NCI-H2227 (cell line): Measurements from ENCODE around the gene PTPRD.
A peak's percentile ranks its signal among the peaks of the same experiment; 100 is the strongest.

ENCODE experiments used
- DNase-seq: peaks from one replicate; lab custom pipeline; 2025; ENCODE audit not compliant: unreplicated experiment; lab: John Stamatoyannopoulos, UW

PTPRD gene

DNA sequence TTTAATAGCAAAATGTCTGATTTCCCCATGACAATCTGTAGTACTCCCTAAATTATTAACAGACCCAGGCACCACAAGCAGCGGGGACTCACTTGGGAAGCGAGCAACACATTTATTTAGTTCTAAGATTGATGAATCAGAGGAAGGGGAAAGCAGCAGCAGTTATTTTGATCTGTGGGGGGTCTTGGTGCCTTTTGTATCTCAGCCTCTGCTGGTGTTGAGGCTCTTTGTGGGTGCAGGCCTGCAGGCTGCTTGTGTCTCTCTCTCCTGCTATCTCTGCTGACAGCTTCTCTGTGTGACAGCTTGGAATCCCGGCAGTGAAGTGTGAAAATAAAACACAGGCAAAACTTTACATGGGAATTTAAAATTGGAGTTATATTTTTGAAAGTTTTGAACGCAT lies 1935.1 kb downstream of the PTPRD start:
- no peak for DNase-seq

DNA sequence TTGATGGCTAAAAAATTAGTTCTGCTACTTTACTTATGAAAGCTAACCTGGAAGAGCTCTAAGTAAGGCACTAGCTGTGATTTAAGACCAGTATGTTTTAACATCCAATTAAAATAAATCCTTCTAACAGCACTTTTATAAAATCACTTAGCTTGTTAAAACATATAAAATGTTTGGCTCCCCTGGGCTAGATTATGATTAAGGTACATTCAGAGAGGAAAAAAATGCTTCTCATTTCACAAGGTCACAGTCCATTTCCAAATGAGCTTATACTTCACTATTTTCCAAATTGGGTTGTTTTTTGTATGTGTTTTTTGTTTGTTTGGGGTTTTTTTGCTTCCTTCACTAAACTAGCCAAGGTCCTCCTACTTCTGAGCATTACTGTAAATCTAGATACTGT lies 1938.3 kb downstream of the PTPRD start:
- DNase-seq, result no peak

DNA sequence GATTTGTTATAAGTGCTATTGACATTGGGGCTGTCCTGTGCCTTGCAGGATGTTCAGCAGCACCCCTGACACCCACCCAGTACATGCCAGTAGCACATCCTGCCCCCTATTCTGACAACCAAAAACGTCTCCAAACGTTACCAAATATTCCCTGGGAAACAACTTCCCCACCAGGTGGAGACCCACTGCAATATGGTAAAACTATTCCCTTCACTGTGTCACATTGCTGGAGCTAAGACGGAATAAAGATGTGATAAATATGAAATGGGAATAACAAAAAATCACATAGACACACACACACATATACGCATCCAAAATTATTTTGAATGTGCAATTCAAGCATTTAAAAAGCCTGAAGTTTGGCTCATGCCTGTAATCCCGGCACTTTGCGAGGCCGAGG lies 1939.0 kb downstream of the PTPRD start:
- DNase-seq, result peak; percentile 21

- no peak for DNase-seq
These were observed 1942.1 kb downstream of the PTPRD start for GRCh38 chr9:8670751-8671150.

DNA sequence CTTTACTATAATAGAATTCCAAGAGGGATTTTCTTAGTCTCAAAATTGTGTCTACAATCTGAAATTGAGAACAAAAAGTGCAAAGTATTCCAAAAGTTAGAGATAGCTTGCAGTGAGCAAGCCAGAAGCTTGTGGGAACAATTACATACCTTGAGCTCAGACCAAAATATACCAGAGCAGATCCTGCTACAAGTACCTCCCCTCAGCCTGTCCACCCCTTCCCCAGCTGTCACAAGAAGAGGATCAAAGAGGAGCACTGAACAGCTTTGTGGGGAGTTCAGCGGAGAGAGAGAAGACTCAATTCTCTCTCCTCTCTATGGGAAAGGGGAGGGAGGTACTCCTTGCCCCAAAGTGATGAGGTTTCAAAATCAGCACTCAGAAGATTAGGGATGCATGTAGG lies 1944.1 kb downstream of the PTPRD start:
- DNase-seq, result no peak

DNA sequence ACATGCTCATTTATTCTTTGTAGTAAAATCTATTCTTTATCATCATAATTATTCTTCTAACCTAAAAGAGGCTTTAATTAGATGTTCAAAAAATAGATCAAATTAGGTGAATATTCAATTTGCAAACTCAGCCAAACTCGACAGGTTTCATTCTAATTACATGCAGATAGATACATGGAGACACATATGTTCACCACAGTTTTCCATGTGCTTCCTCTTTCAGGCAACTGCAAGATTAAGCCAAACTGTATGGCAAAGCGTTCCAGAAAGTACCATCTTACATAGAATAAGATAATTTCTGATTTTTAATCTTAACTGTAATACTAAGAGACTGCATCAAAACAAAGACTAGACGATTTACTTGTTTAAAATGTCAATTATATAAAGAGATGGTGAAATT lies 1944.6 kb downstream of the PTPRD start:
- no peak for DNase-seq

DNA sequence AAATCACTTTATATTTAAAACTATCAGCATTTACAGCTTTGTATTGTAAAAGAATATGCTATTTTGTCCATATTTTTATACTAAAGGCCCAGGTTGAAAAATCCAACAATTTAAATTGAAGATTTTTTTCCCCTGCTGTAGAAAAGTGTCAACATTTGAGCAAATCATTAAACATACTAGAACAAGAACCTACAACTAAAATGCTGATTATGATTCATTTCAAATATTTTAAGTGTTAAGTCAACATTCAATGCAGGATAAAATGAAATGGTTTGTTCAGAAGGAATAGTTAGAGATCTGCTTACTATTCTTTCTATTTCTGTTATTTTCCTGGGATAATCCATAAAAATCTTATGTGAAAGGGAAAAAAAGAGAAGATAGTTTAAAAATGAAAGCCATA lies 1946.7 kb downstream of the PTPRD start:
- no peak for DNase-seq

DNA sequence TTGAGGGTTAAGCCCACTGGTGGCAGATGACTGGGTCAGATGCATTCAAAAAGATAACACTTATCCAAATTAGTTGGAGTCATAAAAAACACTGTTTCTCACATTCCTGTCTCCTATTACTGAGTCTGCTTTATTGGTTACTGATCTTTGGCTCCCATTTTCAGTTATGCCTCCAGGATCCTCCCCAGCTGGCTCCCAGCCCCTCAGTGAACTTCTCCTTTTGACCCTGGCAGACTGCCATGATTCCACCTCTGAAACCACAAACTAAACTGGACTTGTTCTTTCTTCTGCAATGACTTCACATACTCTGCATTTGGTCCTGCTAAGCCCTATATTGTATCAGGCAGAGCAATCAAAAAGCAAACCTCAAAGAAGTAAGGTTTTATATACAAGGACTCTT lies 1952.4 kb downstream of the PTPRD start:
- DNase-seq, result peak; percentile 61

DNA sequence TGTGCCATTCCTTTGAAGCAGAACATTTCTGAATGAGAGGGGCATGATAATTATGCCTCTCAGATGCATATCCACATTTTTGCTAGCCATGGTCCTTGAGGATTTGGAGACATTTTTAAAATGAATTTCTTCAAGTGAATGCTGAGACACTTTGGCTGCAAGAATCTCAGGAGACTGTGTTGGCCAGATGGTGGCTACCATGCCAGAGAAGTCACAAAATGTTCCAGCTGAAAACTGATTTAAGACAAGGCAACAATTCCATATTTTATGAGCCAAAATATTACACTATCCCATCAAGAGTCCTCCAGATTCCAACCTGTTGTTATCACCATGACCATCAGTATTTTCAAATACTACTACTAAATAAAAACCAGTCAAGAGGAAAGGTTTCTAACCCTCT lies 1953.7 kb downstream of the PTPRD start:
- DNase-seq, result no peak

GRCh38 chr9:8655071-8655470 lies 1957.7 kb downstream of the PTPRD start:
- no peak for DNase-seq

- DNase-seq, result no peak
These were observed 1958.9 kb downstream of the PTPRD start for GRCh38 chr9:8653855-8654254.

GRCh38 chr9:8653111-8653510 lies 1959.7 kb downstream of the PTPRD start:
- DNase-seq, result no peak

GRCh38 chr9:8652255-8652654 lies 1960.5 kb downstream of the PTPRD start:
- peak; percentile 72 for DNase-seq

DNA sequence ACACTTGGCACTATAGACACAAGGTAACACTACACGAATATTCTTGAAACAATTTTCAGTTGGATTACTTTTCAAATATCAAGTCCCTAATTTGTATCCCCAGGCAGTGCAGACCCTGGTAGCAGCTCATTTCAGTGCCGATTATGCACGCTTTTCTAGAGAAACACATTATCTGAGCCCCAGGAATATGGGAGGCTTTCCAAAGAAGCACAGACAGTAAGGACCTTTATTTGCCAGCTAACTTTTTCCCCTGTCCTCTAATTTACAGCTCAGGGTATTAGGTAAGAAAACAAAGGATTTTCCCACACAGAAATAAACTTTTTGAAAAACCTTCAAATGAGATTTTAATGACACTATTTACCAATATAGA lies 1961.0 kb downstream of the PTPRD start:
- DNase-seq, result peak; percentile 18

DNA sequence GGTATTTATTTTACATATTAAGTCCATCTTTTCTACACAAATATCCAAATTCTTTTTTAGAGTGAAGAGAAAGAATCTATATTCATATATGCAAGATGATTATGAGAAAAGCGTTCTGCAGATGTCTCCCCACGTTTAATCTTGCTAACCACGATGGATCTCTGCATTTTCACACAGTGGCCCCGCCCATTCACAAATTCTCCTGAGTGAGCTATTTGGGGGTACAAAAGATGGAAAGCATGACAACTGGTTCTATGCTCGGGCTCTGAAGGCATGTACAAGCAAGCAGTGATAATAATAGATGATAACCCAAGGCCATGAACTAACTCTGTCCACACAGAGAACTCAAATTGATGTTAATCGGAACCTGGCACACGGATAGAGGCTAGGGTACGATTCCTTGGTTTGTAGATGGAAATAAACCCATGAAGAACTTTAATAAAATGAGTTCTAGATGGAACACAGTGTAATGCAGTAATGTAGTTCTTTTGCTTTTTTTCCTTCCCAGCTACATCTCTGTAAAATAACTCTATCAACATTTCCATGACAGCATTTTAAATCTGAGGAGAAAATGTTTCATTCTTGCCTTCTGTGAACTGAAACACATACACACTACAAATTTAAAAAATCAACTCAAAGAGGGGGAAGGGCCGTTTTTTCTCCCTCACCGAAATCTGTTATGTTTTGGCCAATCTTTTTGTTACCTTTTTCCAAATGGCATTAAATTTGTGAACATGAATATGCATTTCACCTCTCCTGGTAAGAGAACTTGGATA lies 1961.5 kb downstream of the PTPRD start:
- DNase-seq, result peak; percentile 33

- DNase-seq, result no peak
These were observed 1963.0 kb downstream of the PTPRD start for GRCh38 chr9:8649807-8650206.

DNA sequence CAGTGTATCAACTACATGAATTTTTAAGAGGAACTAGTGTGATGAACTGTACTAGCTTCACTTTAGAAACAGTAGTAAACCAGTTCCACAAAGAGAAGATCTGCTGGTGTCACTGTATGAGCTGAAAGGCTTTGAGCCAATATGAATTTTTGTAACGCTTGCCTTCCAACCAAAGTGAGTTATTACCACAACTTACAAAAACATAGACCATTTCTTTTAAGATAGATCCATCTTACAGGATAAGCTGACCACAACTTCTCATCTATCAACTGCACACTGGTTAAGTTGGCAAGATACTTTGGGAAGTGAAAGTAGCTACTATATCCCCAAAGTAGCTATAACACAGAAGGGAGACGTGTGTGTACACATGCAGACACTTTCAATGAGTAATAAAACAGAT lies 1963.6 kb downstream of the PTPRD start:
- no peak for DNase-seq

GRCh38 chr9:8648271-8648845 lies 1964.4 kb downstream of the PTPRD start:
- DNase-seq, result no peak

GRCh38 chr9:8647824-8648223 lies 1965.0 kb downstream of the PTPRD start:
- no peak for DNase-seq

DNA sequence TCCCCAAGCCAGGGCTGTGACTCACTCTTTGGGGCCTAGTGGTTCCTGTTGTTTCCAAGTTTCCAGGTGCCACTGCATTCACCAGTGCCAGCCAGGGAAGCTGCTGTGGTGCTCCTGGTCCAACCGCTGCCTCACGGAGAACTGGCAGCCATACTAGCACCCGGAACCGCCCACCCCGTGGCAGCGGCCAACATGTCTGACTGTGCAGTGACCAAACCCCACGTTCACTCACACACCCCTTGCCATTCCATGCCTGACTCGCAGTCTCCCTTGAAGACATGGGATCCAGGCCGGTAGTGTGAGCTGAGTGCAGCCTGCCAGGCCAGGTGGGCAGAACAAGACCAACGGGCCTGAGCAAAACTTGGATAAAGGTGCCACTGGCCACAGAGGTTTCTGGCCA lies 1968.2 kb downstream of the PTPRD start:
- DNase-seq, result no peak

GRCh38 chr9:8643896-8644295 lies 1968.9 kb downstream of the PTPRD start:
- DNase-seq, result no peak

DNA sequence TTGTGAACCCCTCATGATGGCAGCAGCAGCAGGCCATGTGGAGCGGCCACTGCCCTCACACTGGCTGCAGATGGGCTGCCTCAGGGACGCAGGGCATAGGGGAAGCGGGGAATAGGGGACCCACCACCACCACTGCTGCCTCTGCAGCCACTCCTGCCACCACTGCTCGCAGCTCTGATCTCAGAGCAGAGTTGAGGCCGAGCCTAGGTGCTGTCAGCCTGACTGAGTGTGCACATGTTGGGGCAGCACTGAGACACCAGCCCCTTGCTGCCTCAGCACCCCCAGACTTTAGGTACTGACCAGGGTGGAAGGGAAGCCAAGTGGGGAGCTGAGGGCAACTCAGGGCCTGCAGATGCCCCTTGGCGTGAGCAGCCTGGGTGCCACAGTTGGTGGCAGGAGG lies 1969.3 kb downstream of the PTPRD start:
- DNase-seq, result no peak

GRCh38 chr9:8640761-8641160 lies 1972.0 kb downstream of the PTPRD start:
- DNase-seq, result no peak
